Measurements from ENCODE around the gene SLX4IP. TPM values are rescaled to one million over a fixed set of nuclear protein-coding genes. Genes with fewer than 3 reads are reported as not detected.

Gene SLX4IP
- polyA plus RNA-seq, 6 donors from 2014 or later: 1.7 to 3.5 (median 2.5) TPM

DNA sequence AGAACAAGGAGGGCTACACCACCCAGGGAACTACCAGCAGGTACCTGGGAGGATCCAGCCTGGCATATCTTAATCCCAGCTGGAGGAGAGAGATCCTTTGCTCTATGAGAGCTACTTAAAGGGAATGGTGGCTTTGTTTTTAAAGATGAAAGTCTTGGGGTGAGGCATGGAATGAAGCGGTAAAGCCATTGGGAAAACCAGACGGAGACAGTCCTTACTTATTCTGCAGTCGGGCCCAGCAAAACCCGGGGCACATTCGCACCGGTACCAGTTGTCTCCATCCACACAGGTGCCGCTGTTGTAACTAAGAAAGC, 208.4 kb downstream of the SLX4IP start:
- H3K4me1 Mint-ChIP-seq: peaks cover 0 to 2% (median 0%) of the 10 kb centered on the region in 3 donors
- H3K36me3 Mint-ChIP-seq: no peaks in the 10 kb centered on the region
- no peak overlapping the region for H3K4me3 Mint-ChIP-seq
- H3K27ac Mint-ChIP-seq: peak overlapping the region in 1 of 6 donors; percentile 67
- H3K27me3 Mint-ChIP-seq: peaks cover 4 to 13% (median 4%) of the 10 kb centered on the region in 3 donors
- ATAC-seq (ENCODE audit: low read depth in 2 of 2) (no peak), DNase-seq (no peak)
- no peaks in the 10 kb centered on the region for H3K9me3 Mint-ChIP-seq

GRCh38 chr20:10644458-10645204, 209.5 kb downstream of the SLX4IP start:
- no peak overlapping the region for H3K27ac Mint-ChIP-seq
- no peaks in the 10 kb centered on the region for H3K9me3 Mint-ChIP-seq
- H3K36me3 Mint-ChIP-seq: no peaks in the 10 kb centered on the region

DNA sequence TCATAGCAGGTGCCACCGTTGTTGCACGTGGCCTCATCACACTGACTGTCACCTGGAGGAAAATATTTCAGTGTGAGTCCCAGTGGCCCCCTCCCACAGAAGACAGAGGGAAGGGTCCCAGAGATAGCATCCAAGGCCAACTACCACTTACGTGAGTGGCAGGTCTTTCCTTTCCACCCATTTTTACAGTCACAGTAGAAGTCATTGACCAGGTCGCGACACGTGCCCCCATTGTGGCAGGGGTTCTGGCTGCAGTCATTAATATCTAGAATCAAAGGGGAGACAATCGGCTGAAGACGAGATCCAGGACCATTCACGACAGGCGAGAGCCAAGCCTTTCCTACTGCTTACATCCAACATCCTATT, 210.1 kb downstream of the SLX4IP start:
- DNase-seq (no peak), ATAC-seq (ENCODE audit: low read depth in 2 of 2) (no peak)
- H3K27ac Mint-ChIP-seq: no peak overlapping the region
- H3K27me3 Mint-ChIP-seq: peaks cover 4 to 13% (median 4%) of the 10 kb centered on the region in 3 donors
- no peaks in the 10 kb centered on the region for H3K36me3 Mint-ChIP-seq
- no peak overlapping the region for H3K4me3 Mint-ChIP-seq
- peaks cover 0 to 2% (median 0%) of the 10 kb centered on the region in 3 donors for H3K4me1 Mint-ChIP-seq
- no peaks in the 10 kb centered on the region for H3K9me3 Mint-ChIP-seq

More at GRCh38 chr20:10644458-10645204, 209.5 kb downstream of the SLX4IP start:
- ATAC-seq (ENCODE audit: low read depth in 2 of 2) (no peak), DNase-seq (no peak)
- Mint-ChIP-seq H3K4me1 (peaks cover 0 to 2% (median 0%) of the 10 kb centered on the region in 3 donors), H3K4me3 (no peak overlapping the region), H3K27me3 (peaks cover 4 to 13% (median 4%) of the 10 kb centered on the region in 3 donors)

GRCh38 chr20:10646006-10646405, 210.9 kb downstream of the SLX4IP start:
- Mint-ChIP-seq H3K36me3 (no peaks in the 10 kb centered on the region), H3K4me3 (no peak overlapping the region), H3K4me1 (peaks cover 0 to 2% (median 0%) of the 10 kb centered on the region in 3 donors), H3K27ac (no peak overlapping the region), H3K27me3 (peaks cover 4 to 13% (median 7%) of the 10 kb centered on the region in 3 donors), H3K9me3 (no peaks in the 10 kb centered on the region)
- DNase-seq: no peak
- ATAC-seq (ENCODE audit: low read depth in 2 of 2): no peak

GRCh38 chr20:10646886-10647420, 211.8 kb downstream of the SLX4IP start:
- Mint-ChIP-seq H3K27me3 (peaks cover 4 to 13% (median 8%) of the 10 kb centered on the region in 3 donors), H3K4me1 (peaks cover 0 to 2% (median 0%) of the 10 kb centered on the region in 3 donors), H3K36me3 (no peaks in the 10 kb centered on the region), H3K27ac (no peak overlapping the region), H3K9me3 (no peaks in the 10 kb centered on the region), H3K4me3 (no peak overlapping the region)
- DNase-seq (no peak), ATAC-seq (ENCODE audit: low read depth in 2 of 2) (no peak)

GRCh38 chr20:10647471-10647870, 212.4 kb downstream of the SLX4IP start:
- Mint-ChIP-seq H3K9me3 (no peaks in the 10 kb centered on the region), H3K4me1 (peaks cover 0 to 2% (median 0%) of the 10 kb centered on the region in 3 donors), H3K27me3 (peaks cover 4 to 13% (median 8%) of the 10 kb centered on the region in 3 donors), H3K4me3 (no peak overlapping the region), H3K27ac (peak overlapping the region in 1 of 6 donors; percentile 52), H3K36me3 (no peaks in the 10 kb centered on the region)
- no peak for DNase-seq
- ATAC-seq (ENCODE audit: low read depth in 2 of 2): no peak

- Mint-ChIP-seq H3K4me3 (no peak overlapping the region), H3K27ac (peak overlapping the region in 1 of 6 donors; percentile 52), H3K27me3 (peaks cover 4 to 13% (median 8%) of the 10 kb centered on the region in 3 donors), H3K36me3 (no peaks in the 10 kb centered on the region), H3K9me3 (no peaks in the 10 kb centered on the region), H3K4me1 (peaks cover 0 to 2% (median 0%) of the 10 kb centered on the region in 3 donors)
- ATAC-seq (ENCODE audit: low read depth in 2 of 2) (no peak), DNase-seq (no peak)
Measured at GRCh38 chr20:10647909-10648308, 212.8 kb downstream of the SLX4IP start.

GRCh38 chr20:10648651-10649050, 213.5 kb downstream of the SLX4IP start:
- no peak for ATAC-seq (ENCODE audit: low read depth in 2 of 2)
- H3K27ac Mint-ChIP-seq: no peak overlapping the region
- peaks cover 0 to 2% (median 0%) of the 10 kb centered on the region in 3 donors for H3K4me1 Mint-ChIP-seq
- H3K36me3 Mint-ChIP-seq: no peaks in the 10 kb centered on the region
- H3K4me3 Mint-ChIP-seq: no peak overlapping the region
- no peaks in the 10 kb centered on the region for H3K9me3 Mint-ChIP-seq
- peaks cover 4 to 13% (median 8%) of the 10 kb centered on the region in 3 donors for H3K27me3 Mint-ChIP-seq
- no peak for DNase-seq

GRCh38 chr20:10649080-10649796, 214.1 kb downstream of the SLX4IP start:
- ATAC-seq (ENCODE audit: low read depth in 2 of 2) (no peak), DNase-seq (no peak)
- H3K4me1 Mint-ChIP-seq: peaks cover 0 to 2% (median 0%) of the 10 kb centered on the region in 3 donors
- H3K27me3 Mint-ChIP-seq: peaks cover 4 to 13% (median 13%) of the 10 kb centered on the region in 3 donors
- H3K36me3 Mint-ChIP-seq: no peaks in the 10 kb centered on the region
- no peak overlapping the region for H3K27ac Mint-ChIP-seq
- no peak overlapping the region for H3K4me3 Mint-ChIP-seq
- H3K9me3 Mint-ChIP-seq: no peaks in the 10 kb centered on the region

- Mint-ChIP-seq H3K27ac (no peak overlapping the region), H3K36me3 (no peaks in the 10 kb centered on the region), H3K4me3 (no peak overlapping the region), H3K9me3 (no peaks in the 10 kb centered on the region), H3K27me3 (peaks cover 4 to 18% (median 13%) of the 10 kb centered on the region in 3 donors), H3K4me1 (peaks cover 0 to 2% (median 0%) of the 10 kb centered on the region in 3 donors)
- DNase-seq (no peak), ATAC-seq (ENCODE audit: low read depth in 2 of 2) (no peak)
Measured at GRCh38 chr20:10649797-10650160, 214.7 kb downstream of the SLX4IP start.

DNA sequence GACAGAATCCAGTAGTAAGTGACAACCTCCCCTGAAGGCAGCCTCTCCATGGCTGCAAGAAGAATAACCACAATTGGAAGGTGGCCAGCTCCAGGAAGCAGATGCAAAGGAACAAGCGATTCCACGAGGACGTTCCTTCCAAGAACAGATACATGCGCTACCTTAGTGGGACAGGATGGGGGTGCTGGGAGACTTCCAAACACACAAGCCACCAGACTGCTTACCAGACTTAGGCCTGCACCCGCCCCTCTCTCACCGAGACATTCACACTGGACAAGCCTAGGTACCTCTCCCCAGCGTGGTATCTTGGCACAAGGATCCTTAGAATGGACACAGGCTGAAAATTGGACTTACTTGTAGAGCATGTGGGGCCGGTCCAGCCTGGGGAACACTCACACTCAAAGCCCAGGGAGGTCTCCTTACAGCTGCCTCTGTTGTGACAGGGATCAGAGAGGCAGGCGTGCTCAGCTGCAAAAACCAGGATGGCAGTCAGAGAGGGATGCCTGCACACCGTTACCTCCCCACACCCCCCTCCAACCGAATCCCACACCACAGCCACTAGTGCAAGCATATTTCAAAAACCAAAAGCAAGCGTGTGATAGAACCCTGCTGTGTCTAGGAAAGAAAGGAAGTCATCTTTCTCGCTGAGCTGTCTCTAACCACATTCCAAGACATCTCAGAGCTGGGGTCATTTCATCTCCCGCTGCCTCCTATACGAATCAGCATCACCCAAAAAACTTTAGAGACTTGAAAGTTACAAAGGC, 216.3 kb downstream of the SLX4IP start:
- H3K9me3 Mint-ChIP-seq: no peaks in the 10 kb centered on the region
- no peak overlapping the region for H3K4me3 Mint-ChIP-seq
- ATAC-seq (ENCODE audit: low read depth in 2 of 2) (no peak), DNase-seq (no peak)
- no peak overlapping the region for H3K27ac Mint-ChIP-seq
- H3K36me3 Mint-ChIP-seq: no peaks in the 10 kb centered on the region
- H3K4me1 Mint-ChIP-seq: peaks cover 0 to 1% (median 0%) of the 10 kb centered on the region in 3 donors
- H3K27me3 Mint-ChIP-seq: peaks cover 4 to 26% (median 13%) of the 10 kb centered on the region in 3 donors

- H3K9me3 Mint-ChIP-seq: no peaks in the 10 kb centered on the region
- ATAC-seq (ENCODE audit: low read depth in 2 of 2) (no peak), DNase-seq (no peak)
- no peak overlapping the region for H3K27ac Mint-ChIP-seq
- H3K4me3 Mint-ChIP-seq: no peak overlapping the region
- peaks cover 4 to 26% (median 13%) of the 10 kb centered on the region in 3 donors for H3K27me3 Mint-ChIP-seq
- H3K4me1 Mint-ChIP-seq: no peaks in the 10 kb centered on the region
- no peaks in the 10 kb centered on the region for H3K36me3 Mint-ChIP-seq
Measured at GRCh38 chr20:10652185-10652584, 217.1 kb downstream of the SLX4IP start.

DNA sequence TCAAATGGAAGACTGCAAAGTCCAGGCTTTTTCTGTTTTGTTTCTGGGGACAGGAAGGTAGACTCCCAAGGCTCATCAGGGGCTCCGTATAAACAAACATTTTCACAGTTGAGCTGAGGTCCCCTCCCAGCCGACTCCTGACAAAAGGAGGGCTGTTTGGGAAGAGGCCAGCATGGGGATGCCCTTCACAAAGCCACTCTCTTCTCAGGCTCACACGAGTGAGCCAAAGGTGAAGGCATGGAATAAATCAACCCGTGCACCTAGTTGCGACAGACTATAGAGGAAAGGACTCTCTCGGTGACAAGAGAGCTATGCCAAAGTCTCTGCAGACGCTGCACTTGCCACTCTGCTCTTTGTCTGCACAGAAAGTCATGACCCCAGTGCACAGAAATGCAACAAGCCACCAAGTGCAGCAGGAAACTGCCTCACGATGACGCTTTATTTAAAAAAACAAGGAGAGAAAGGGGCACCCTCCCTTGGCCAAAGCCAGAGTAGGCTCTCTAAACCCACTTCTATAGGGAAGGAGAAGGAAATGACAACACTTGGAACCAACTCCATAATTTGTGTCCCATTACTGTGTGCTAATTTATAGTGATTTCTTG, 217.7 kb downstream of the SLX4IP start:
- Mint-ChIP-seq H3K4me1 (no peaks in the 10 kb centered on the region), H3K27me3 (peaks cover 4 to 24% (median 8%) of the 10 kb centered on the region in 3 donors), H3K9me3 (no peaks in the 10 kb centered on the region), H3K36me3 (no peaks in the 10 kb centered on the region), H3K27ac (no peak overlapping the region), H3K4me3 (no peak overlapping the region)
- DNase-seq: no peak
- no peak for ATAC-seq (ENCODE audit: low read depth in 2 of 2)

Data from naive B cell (primary cell).